Measurements from ENCODE around the gene ESM1. TPM values are rescaled to one million over a fixed set of nuclear protein-coding genes. Genes with fewer than 3 reads are reported as not detected.

Gene ESM1
- total and polyA plus RNA-seq, 8 donors: 1.8 to 9.5 (median 5.4) TPM

DNA sequence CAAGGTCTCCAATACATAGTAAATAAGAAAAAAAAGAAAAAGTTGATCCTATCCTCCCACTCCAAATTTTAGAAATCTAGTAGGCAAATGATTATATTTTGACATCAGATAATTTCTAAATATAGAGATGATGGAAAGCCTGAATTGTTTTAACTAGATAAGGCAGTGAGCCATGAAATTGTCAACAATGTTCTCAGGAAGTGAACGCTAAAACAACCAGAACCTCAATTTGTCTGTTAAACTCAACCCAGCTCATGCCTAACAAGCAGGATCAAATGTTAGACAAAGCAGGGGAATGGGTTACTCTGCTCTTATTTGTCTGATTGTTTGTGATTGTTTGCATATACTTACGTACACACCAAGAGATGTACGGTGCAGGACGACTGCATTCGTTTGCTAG lies 49.2 kb downstream of the ESM1 start:
- intact Hi-C loops (cut with DNase I): no loop called here
- no peak overlapping the region for H3K4me3 ChIP-seq
- H3K27ac ChIP-seq: no peak overlapping the region
- H3K4me1 ChIP-seq: no peaks in the 10 kb centered on the region
- TF ChIP-seq, protein P1, sequence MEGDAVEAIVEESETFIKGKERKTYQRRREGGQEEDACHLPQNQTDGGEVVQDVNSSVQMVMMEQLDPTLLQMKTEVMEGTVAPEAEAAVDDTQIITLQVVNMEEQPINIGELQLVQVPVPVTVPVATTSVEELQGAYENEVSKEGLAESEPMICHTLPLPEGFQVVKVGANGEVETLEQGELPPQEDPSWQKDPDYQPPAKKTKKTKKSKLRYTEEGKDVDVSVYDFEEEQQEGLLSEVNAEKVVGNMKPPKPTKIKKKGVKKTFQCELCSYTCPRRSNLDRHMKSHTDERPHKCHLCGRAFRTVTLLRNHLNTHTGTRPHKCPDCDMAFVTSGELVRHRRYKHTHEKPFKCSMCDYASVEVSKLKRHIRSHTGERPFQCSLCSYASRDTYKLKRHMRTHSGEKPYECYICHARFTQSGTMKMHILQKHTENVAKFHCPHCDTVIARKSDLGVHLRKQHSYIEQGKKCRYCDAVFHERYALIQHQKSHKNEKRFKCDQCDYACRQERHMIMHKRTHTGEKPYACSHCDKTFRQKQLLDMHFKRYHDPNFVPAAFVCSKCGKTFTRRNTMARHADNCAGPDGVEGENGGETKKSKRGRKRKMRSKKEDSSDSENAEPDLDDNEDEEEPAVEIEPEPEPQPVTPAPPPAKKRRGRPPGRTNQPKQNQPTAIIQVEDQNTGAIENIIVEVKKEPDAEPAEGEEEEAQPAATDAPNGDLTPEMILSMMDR (IDR thresholded peaks at IDR 0.05): no peak
- no peaks in the 10 kb centered on the region for H3K36me3 ChIP-seq
- ATAC-seq (no peak), DNase-seq (no peak)
- H3K9me3 ChIP-seq: no peaks in the 10 kb centered on the region
- peaks cover 4 to 6% of the 10 kb centered on the region in 2 donors for H3K27me3 ChIP-seq

DNA sequence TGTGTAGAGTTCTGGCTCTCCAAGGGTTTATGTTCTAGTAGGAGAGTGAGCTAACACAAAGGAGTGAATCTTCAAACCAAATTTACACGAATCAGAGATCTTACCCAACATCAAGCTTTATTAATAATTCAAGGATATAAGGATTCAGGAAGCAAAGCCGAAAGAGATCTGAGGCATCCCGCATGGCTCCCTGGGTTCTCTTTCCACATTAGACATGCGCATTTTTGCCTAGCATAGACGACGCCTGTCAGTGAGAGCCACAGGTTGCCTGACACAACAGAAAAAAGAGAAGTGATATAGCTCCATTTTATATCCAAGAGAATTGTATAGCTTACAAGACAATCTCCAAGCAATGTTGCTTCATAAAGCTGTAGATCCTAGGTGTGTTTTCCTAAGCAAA lies 52.6 kb downstream of the ESM1 start:
- Histone ChIP-seq H3K27me3 (peaks cover 4 to 6% of the 10 kb centered on the region in 2 donors), H3K36me3 (no peaks in the 10 kb centered on the region), H3K4me1 (no peaks in the 10 kb centered on the region), H3K4me3 (no peak overlapping the region), H3K9me3 (no peaks in the 10 kb centered on the region), H3K27ac (no peak overlapping the region)
- intact Hi-C loops (cut with DNase I): no loop called here
- ATAC-seq (no peak), DNase-seq (no peak)
- TF ChIP-seq, protein P1 (IDR thresholded peaks at IDR 0.05): no peak

DNA sequence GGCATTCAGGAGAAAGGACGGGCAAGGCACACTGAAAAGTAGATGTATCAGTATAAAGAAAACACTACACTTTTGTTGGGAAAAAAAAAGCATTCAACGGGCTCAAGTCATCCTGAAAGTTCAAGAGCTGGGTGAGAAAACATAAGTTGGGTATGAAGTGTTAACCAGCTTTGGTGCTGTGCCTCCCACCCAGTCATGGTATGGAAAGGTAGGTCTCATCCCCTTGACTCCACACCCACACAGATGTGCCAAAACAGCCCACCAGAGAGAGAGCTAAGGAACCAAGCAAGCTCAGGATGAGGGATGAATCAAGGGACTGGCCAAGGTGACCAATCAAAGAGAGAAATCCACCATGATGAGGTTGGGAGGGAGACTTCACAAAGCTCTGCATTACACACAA lies 54.7 kb downstream of the ESM1 start:
- ATAC-seq (no peak), DNase-seq (no peak)
- Histone ChIP-seq H3K27me3 (peaks cover 4 to 6% of the 10 kb centered on the region in 2 donors), H3K27ac (no peak overlapping the region), H3K4me1 (no peaks in the 10 kb centered on the region), H3K36me3 (no peaks in the 10 kb centered on the region), H3K9me3 (peaks cover 0 to 7% of the 10 kb centered on the region in 2 donors), H3K4me3 (no peak overlapping the region)
- intact Hi-C loops (cut with DNase I): no loop called here
- TF ChIP-seq, protein P1 (IDR thresholded peaks at IDR 0.05): no peak

Other genes with a start within 250 kb of the ESM1 start
- gene GZMK, start 38.7 kb upstream of the ESM1 start, total RNA-seq: 1 to 10 TPM in 1 of 2 donors, under 1 TPM in 1; 0.61 to 2.5 TPM
- gene GZMK, start 38.7 kb upstream of the ESM1 start, polyA plus RNA-seq (ENCODE audit: insufficient read length in 6 of 6): 1 to 10 TPM in 2 of 6 donors, under 1 TPM in 4; 0.26 to 1.4 (median 0.59) TPM
- 1 to 10 TPM; 4.0 to 6.3 TPM for gene GZMA, start 117.1 kb upstream of the ESM1 start, total RNA-seq
- gene GZMA, start 117.1 kb upstream of the ESM1 start, polyA plus RNA-seq (ENCODE audit: insufficient read length in 6 of 6): 1 to 10 TPM; 1.8 to 5.0 (median 2.9) TPM
- 10 to 100 TPM; 28.0 to 49.6 TPM for gene GPX8, start 174.6 kb upstream of the ESM1 start, total RNA-seq
- gene GPX8, start 174.6 kb upstream of the ESM1 start, polyA plus RNA-seq (ENCODE audit: insufficient read length in 6 of 6): 10 to 100 TPM; 62.1 to 71.9 (median 69.1) TPM
- not detected for gene CDC20B, start 187.6 kb upstream of the ESM1 start, total RNA-seq
- 10 to 100 TPM in 4 of 6 donors, 1 to 10 TPM in 2; 6.6 to 21.8 (median 16.6) TPM for gene CDC20B, start 187.6 kb upstream of the ESM1 start, polyA plus RNA-seq (ENCODE audit: insufficient read length in 6 of 6)
- not detected for gene MCIDAS, start 241.7 kb upstream of the ESM1 start, total RNA-seq
- gene MCIDAS, start 241.7 kb upstream of the ESM1 start, polyA plus RNA-seq (ENCODE audit: insufficient read length in 6 of 6): 1 to 10 TPM in 4 of 6 donors, under 1 TPM in 2; 0.51 to 2.1 (median 1.4) TPM
- gene CCNO, start 248.0 kb upstream of the ESM1 start, total RNA-seq: 1 to 10 TPM in 1 of 2 donors, under 1 TPM in 1; 0.23 to 1.1 TPM
- 1 to 10 TPM; 3.3 to 8.4 (median 4.8) TPM for gene CCNO, start 248.0 kb upstream of the ESM1 start, polyA plus RNA-seq (ENCODE audit: insufficient read length in 6 of 6)